Upper lobe of right lung (tissue), 1 donor: Measurements from ENCODE around the gene LRIG1. TPM values are rescaled to one million over a fixed set of nuclear protein-coding genes. Genes with fewer than 3 reads are reported as not detected.

ENCODE experiments used
- ATAC-seq: fragments of 200-7000 bp; cut with Tn5 transposase; one replicate; pipeline ENCODE4 v1.9.1; 2020; ENCODE audit warnings: mild to moderate bottlenecking, moderate library complexity
- DNase-seq: peaks from one replicate; pipeline ENCODE4 v3.0.0-alpha.2; 2020
- H3K27ac ChIP-seq: fragments of 200-600 bp; one replicate; pipeline ENCODE4 v1.8.0; 2022
- H3K27me3 ChIP-seq: fragments of 200-600 bp; one replicate; pipeline ENCODE4 v1.8.0; 2022; ENCODE audit warnings: mild to moderate bottlenecking
- H3K36me3 ChIP-seq: fragments of 200-600 bp; one replicate; pipeline ENCODE4 v1.8.0; 2022
- H3K4me1 ChIP-seq: fragments of 200-600 bp; one replicate; pipeline ENCODE4 v1.8.0; 2022
- H3K4me3 ChIP-seq: fragments of 200-600 bp; one replicate; pipeline ENCODE4 v1.8.0; 2022; ENCODE audit warnings: mild to moderate bottlenecking
- H3K9me3 ChIP-seq: fragments of 200-600 bp; one replicate; pipeline ENCODE4 v1.8.0; 2022
- intact Hi-C: fragments of 100-400 bp; cut with DNase I; formaldehyde crosslinking; loops from one replicate; pipeline ENCODE4 v1.11.0; 2022
- total RNA-seq: library from RNA; stranded (reverse); fragmentation: NEBNext Ultra II Directional; extraction: Animal tissue kit (Norgen Biotek cat#: 25700); gene quantifications from one replicate; pipeline ENCODE4 v1.2.1, GENCODE V29; 2021
- TF ChIP-seq, protein P1 (sequence below): fragments of 200-600 bp; IDR thresholded peaks from one replicate; pipeline ENCODE4 v1.8.0; 2022; ENCODE audit warnings: antibody characterized with exemption
- donor health status: DM: no; HTN: yes; CAD: no; lungs with severe emphysema.

The LRIG1 gene
- total RNA-seq, 1 donor from 2014 or later = 56.2 TPM

DNA sequence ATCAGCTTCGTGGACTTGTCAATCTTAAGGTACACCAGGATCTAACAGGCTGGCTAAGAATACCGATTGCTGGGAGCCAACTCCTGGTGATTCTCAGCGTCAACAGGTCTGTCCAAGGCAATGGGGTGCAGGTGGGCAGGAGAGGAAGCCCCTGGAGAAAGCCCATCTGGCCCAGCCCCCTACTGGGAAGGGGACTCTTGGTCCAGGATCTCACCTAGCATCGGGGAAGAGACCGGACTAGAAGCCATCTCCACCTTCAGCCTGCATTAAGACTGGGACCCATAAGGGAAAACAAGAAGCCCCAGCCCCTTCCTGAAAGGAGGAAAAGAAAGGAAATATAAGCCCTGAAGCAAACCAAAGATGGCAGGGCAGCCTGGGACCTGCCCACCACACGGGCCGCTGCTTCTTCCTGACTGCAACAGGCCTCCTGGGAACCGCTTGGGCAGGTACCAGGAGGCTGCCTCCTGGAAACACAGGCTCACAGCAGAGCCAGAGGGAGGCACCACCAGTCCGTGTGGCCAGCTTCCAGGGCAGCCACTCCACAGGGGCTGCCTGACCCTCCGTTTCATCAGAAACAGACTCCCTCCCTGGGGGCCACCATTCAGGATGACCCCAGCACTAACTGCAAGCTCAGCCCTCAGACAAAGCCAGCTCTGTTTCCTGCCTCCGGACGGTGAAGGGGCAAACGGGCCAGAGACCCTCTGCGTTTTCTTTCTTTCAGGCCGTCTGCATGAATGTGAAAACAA is 100.2 kb downstream of the LRIG1 start:
- no peak for DNase-seq
- H3K4me3 ChIP-seq = no peak overlapping the region
- no peak for ATAC-seq
- intact Hi-C loops = no loop called here
- H3K27me3 ChIP-seq = no peaks in the 10 kb centered on the region
- H3K9me3 ChIP-seq = no peaks in the 10 kb centered on the region
- H3K36me3 ChIP-seq = peaks cover 45% of the 10 kb centered on the region
- TF ChIP-seq, protein P1, sequence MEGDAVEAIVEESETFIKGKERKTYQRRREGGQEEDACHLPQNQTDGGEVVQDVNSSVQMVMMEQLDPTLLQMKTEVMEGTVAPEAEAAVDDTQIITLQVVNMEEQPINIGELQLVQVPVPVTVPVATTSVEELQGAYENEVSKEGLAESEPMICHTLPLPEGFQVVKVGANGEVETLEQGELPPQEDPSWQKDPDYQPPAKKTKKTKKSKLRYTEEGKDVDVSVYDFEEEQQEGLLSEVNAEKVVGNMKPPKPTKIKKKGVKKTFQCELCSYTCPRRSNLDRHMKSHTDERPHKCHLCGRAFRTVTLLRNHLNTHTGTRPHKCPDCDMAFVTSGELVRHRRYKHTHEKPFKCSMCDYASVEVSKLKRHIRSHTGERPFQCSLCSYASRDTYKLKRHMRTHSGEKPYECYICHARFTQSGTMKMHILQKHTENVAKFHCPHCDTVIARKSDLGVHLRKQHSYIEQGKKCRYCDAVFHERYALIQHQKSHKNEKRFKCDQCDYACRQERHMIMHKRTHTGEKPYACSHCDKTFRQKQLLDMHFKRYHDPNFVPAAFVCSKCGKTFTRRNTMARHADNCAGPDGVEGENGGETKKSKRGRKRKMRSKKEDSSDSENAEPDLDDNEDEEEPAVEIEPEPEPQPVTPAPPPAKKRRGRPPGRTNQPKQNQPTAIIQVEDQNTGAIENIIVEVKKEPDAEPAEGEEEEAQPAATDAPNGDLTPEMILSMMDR = no peak
- no peak overlapping the region for H3K27ac ChIP-seq
- no peaks in the 10 kb centered on the region for H3K4me1 ChIP-seq

DNA sequence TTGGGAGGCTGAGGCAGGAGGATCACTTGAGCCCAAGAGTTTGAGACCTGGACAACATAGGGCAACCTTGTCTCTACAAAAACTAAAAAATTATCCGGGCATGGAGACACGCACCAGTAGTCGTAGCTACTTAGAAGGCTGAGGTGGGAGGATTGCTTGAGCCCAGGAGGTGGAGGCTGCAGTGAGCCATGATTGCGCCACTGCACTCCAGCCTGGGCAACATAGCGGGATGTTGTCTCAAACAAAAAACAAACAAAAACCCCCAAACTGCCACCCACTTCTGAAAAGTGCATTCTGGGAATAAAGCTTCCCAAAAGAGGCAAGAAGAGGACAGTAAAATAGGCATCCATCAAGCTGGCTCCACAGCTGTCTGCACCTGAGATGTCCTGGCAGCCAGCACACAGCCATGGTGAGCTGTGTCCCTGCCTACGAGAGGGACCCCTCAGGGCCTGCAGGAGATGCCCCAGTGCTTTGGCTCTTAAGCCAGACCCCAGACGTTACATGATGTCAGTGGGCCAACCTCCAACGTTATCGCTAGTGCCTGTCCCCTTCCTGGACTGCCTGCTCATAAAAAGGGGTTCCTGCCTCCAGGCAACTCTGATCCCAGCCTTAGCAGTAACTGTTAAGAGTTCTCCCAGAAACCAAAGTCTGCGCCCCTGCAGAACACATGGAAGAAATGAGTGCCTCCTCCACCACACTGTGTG is 101.1 kb downstream of the LRIG1 start:
- Histone ChIP-seq H3K9me3 (no peaks in the 10 kb centered on the region), H3K27me3 (no peaks in the 10 kb centered on the region), H3K27ac (no peak overlapping the region), H3K36me3 (peaks cover 45% of the 10 kb centered on the region), H3K4me1 (no peaks in the 10 kb centered on the region), H3K4me3 (no peak overlapping the region)
- DNase-seq = no peak
- ATAC-seq = no peak
- intact Hi-C loops = no loop called here
- TF ChIP-seq, protein P1 = no peak

DNA sequence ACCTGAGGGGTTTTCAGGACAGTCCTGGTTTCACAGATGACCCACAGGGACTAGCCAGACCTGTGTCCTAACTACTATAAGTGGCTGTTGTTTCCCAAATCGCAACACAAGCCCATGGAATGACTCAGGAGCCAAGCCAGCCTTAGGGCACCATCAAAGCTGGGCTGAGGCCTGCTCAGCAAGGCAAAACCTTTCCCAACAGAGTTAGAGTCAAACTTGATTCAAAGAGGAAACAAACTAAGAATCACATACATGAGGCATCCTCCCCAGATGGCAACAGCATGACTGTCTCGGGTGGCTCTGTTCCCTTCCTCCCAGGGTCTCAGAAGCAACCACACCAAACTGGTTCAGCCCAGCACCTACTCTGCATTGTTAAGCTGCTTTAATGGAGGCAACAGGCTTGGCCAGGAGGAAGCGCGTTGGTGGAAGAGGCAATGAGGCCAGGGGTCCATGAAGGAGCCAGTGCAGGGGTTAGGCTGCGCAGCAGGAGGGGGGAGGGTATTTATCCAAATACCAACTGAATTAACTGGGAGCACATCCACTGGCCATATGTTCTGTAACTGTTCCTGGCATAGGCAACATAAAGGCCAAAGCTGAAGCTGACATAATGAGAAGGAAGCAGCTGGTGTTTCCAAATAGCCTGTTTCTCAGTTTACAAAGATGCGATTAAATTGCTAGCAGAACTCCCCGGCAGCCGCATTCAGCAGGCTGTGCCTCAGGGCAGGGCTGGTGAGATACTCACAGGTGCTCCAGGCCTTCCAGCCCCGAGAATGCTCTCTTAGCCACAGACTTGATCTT is 102.4 kb downstream of the LRIG1 start:
- ATAC-seq (no peak), DNase-seq (no peak)
- TF ChIP-seq, protein P1 = no peak
- Histone ChIP-seq H3K36me3 (peaks cover 41% of the 10 kb centered on the region), H3K4me3 (no peak overlapping the region), H3K4me1 (no peaks in the 10 kb centered on the region), H3K9me3 (no peaks in the 10 kb centered on the region), H3K27ac (no peak overlapping the region), H3K27me3 (no peaks in the 10 kb centered on the region)
- intact Hi-C loops = no loop called here

DNA sequence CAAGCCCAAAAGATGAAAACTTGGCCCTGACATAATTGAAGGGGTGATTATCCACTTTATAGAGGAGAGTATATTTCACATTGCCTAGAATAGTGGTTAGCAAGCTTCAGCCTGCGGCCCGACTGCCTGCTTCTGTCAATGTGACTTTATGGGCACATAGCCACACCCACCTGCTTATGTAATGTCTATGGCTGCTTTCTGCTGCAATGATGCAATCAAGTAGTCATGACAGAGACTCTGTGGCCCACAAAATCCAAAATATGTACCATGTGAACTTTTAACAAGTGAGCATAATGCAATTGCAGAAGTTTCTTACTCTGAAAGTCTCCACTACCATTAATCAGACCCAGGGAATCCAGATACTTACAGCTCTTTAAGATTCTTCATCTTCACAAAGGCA is 103.1 kb downstream of the LRIG1 start:
- Histone ChIP-seq H3K36me3 (peaks cover 47% of the 10 kb centered on the region), H3K27ac (no peak overlapping the region)
- no peak for DNase-seq

DNA sequence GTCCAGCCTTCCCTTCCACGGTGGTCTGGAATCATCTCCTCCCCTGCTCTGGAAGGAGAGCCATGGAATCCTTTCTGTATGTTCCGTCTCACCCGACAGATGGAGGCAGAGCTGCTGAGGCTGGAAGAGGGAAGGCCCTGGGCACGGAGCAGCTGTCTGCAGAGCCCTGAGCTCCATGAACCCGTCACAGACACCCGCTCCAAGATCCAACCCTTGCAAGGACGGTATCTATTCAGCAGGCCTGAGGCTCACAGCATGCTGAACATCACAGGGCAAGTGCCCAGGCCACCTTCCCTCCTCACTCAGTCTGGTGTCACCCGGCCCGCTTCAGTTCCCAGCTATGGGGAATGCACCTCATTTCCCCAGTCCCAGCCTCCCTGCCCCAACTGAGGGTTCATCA is 103.9 kb downstream of the LRIG1 start:
- H3K9me3 ChIP-seq = no peaks in the 10 kb centered on the region
- no peaks in the 10 kb centered on the region for H3K27me3 ChIP-seq
- DNase-seq = no peak
- TF ChIP-seq, protein P1 = no peak
- H3K4me1 ChIP-seq = no peaks in the 10 kb centered on the region
- intact Hi-C loops = no loop called here
- no peak overlapping the region for H3K4me3 ChIP-seq
- H3K36me3 ChIP-seq = peaks cover 56% of the 10 kb centered on the region
- no peak for ATAC-seq
- no peak overlapping the region for H3K27ac ChIP-seq

More for the DNA sequence above, 103.1 kb downstream of the LRIG1 start:
- Histone ChIP-seq H3K27me3 (no peaks in the 10 kb centered on the region), H3K9me3 (no peaks in the 10 kb centered on the region), H3K4me3 (no peak overlapping the region), H3K4me1 (no peaks in the 10 kb centered on the region)
- TF ChIP-seq, protein P1 = no peak
- intact Hi-C loops = no loop called here
- ATAC-seq = peak; percentile 42
